Measurements from ENCODE around the gene OR2T33. TPM values are rescaled to one million over a fixed set of nuclear protein-coding genes. Genes with fewer than 3 reads are reported as not detected.
"Not testable (repeated sequence)": the region's sequence is repeated elsewhere in the genome, so short reads cannot be mapped to it uniquely, and the experiment has no call there.

Gene OR2T33, protein sequence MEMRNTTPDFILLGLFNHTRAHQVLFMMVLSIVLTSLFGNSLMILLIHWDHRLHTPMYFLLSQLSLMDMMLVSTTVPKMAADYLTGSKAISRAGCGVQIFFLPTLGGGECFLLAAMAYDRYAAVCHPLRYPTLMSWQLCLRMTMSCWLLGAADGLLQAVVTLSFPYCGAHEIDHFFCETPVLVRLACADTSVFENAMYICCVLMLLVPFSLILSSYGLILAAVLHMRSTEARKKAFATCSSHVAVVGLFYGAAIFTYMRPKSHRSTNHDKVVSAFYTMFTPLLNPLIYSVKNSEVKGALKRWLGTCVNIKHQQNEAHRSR
- 2.6 TPM for total RNA-seq (ENCODE audit: insufficient read depth, low replicate concordance)

DNA sequence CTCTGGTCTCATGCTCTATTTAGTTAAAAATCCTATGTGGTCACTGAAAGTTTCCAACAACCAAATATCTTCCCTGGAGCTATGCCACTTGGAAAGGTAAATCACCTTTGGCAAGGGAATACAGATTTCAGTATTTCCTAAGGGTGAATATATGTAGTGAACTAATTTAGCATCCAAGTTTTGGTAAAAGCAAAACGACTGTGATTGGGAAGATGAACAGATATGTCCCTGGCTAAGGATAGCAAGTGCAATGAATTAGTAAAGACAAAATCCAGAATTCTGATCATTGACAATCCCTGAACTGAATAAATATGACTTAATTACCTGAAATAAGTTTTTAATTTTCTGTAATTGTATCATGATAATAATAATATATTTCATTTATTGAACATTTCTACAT is at the start of gene OR2T33:
Gene OR2T33 (minus strand): TSS at position 101 of the 400 bp plus-strand sequence. CDS start 4,162 bp downstream, outside the sequence.
- no peak for DNase-seq (ENCODE audit: low spot score)

DNA sequence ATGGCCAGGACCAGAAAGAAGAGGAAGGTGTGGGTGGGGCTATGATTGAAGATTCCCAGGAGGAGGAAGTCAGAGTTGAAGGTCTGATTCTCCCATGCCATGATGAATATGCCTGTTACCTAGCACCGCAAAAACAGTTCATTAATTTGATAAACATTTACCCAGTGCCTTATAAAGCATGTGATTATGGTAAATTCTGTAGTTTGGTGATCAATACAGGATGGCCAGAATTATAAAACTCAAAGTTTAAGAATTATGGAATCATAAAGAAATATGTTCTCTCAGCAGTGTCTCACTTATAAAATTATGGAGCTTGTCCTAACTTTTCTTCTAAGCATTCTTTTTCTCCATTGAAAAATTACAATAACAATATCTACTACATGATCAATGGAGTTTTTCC is 46.7 kb upstream of the OR2T33 start, which contains the start of gene OR2M7:
Gene OR2M7 (minus strand): TSS at position 101 of the 400 bp plus-strand sequence. CDS start 0 bp downstream, at position 101.
- DNase-seq (ENCODE audit: low spot score): no peak

GRCh38 chr1:248316796-248317195 is 39.0 kb upstream of the OR2T33 start:
- DNase-seq (ENCODE audit: low spot score): no peak

DNA sequence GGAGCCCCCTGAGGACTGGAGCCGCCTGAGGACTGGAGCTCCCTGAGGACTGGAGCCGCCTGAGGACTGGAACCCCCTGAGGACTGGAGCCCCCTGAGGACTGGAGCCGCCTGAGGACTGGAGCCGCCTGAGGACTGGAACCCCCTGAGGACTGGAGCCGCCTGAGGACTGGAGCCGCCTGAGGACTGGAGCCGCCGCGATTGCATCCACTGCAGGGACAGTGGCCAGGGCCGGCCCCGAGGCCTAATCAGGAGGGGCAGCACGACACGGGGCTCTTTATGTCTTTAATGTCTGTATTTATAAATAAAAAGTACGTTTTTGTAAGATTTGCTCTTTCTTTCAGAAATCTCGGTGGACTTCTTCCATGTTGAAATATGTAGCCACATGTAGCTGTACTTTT is 29.0 kb upstream of the OR2T33 start:
- DNase-seq (ENCODE audit: low spot score): not testable (repeated sequence)

GRCh38 chr1:248306103-248306502 is 28.3 kb upstream of the OR2T33 start:
- DNase-seq (ENCODE audit: low spot score): no peak

DNA sequence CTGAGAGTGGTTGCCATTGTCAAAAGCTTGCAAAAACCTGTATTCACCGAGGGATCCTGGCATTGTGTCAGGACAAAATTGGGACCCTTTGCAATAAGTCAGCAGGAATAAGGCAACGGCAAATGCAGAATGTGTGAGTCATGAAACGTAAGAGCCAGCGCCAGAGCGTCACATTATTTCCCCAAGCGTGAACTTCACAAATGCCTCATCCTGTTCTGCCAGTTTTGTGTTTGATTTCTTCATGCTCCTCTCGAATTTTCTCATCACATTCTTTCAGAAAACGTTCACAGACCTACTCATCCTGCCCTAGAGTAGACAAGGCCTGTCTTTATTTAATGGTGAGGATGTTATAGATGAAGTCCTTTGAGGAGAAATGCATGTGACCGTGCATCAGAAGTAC is 27.9 kb upstream of the OR2T33 start:
- DNase-seq (ENCODE audit: low spot score): not testable (repeated sequence)

DNA sequence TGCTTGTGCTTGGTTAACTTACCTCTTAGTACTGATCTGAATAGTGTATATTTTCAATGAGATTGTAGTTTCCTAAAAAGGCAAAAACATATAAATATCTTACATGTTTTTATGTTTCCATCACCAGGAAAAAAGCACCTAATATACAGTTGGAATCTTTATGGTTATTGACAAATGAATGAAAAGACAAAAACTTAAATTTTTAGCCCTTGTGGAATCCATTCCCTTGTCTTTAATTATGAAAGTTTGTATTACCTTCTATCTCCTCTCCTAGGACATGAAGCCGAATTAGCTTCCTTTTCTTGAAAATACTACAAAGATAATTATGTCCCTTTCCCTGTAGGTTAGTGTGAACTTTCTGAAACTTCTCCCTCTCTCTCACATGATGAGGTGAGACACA is 25.5 kb upstream of the OR2T33 start, which contains the start of gene OR2T12:
Gene OR2T12 (minus strand): TSS at position 101 of the 400 bp plus-strand sequence. CDS start 7,846 bp downstream, outside the sequence.
- DNase-seq (ENCODE audit: low spot score): no peak

DNA sequence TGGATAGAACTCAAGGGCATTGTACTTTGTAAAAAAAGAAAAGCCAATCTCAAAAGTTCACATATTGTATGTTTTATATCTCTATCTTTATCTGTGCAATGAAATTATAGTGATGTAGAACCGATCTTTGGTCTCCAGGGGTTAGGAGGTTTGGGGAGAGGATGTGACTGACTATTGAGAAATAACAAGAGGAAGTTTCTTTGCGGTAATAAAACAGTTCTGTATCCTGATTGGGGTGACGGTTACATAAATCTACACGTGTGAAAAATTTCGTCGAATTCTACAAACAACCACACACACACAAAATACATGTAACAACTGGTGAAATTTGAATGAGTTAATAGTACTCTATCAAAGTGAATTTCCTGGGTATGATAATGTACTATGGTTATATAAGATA is 10.6 kb upstream of the OR2T33 start:
- no peak for DNase-seq (ENCODE audit: low spot score)

GRCh38 chr1:248273225-248273624 is 4.6 kb downstream of the OR2T33 start:
- not testable (repeated sequence) for DNase-seq (ENCODE audit: low spot score)

GRCh38 chr1:248268178-248268577 is 9.6 kb downstream of the OR2T33 start:
- no peak for DNase-seq (ENCODE audit: low spot score)

DNA sequence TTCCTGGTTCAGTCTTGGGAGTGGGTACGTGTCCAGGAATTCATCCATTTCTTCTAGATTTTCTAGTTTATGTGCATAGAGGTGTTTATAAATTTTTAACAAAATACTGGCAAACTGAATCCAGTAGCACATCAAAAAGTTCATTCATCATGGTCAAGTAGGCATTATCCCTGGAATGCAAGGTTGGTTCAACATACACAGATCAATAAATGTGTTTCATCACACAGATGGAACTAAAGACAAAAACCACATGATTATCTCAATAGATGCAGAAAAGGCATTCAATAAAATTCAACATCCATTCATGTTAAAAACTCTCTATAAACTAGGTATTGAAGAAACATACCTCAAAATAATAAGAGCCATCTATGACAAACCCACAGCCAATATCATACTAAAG is 18.5 kb downstream of the OR2T33 start:
- DNase-seq (ENCODE audit: low spot score): not testable (repeated sequence)

DNA sequence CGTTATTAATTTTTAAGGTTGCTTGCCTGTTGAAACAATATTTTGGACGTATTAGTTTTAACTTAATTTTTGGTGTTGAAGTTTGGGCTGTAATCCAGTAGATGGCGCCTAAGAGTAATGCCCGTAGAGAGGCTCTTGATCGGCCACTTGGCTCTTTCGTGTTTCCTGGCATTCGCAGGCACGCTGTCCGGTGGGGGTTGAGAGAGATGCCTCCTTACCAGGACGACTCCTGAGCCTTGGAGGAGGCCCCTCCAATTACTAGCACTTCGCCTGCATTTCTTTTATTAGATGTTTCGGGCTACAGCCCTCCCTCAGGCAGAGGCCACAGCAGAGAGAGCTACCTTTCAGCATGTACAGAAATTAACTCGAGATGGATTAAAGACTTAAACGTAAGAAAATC is 34.6 kb downstream of the OR2T33 start:
- no peak for DNase-seq (ENCODE audit: low spot score)

- no peak for DNase-seq (ENCODE audit: low spot score)
These were observed 38.3 kb downstream of the OR2T33 start for GRCh38 chr1:248239478-248239877.

- DNase-seq (ENCODE audit: low spot score): no peak
These were observed 46.7 kb downstream of the OR2T33 start, which contains the start of gene OR2M4 for GRCh38 chr1:248231117-248231516. Gene OR2M4 (plus strand): TSS chr1:248231417. CDS start chr1:248238929, 7,512 bp downstream.

DNA sequence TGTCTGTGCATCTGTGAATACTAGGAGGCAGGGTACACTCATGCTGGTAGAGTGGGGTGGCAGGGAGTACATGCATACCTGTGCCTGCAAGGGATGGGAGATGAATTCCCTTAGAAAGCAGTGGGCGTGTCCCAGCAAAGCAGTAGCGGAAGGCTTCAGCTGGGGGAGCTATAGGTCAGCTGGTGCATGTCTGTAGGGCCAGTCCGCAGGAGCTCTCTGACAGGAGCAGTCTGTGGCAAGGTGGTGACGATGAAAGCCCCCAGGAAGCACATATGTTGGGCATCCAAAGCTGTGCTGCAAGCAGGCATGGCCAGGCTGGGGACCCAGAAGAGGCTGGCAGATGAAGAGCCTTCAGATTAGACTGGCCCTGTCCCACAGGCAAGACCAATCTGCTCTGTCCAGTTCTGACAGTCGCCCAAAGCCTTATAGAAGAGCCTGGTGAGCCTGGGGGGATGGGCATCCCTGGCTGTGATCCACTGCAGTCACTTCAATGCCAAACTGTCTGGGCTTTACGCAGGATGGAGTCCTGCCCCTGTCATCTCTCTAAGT is 48.3 kb downstream of the OR2T33 start:
- DNase-seq (ENCODE audit: low spot score): no peak

DNA sequence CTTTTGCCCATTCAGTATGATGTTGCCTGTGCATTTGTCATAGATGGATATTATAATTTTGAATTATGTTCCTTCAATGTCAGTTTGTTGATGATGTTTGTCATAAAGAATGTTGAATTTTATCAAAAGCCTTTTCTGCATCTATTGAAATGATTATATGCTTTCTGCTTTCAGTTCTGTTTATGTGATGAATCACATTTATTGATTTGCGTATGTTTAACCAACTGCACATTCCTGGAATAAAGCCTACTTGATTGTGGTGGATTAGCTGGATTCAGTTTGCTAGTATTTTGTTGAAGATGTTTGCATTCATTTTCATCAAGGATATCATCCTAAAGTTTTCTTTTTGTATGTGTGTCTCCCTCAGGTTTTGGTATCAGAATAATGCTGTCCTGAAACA is 52.2 kb downstream of the OR2T33 start:
- DNase-seq (ENCODE audit: low spot score): no peak

Other genes with a start within 250 kb of the OR2T33 start
- 8.9 TPM for gene OR2L2, start 247.9 kb downstream of the OR2T33 start, total RNA-seq (ENCODE audit: insufficient read depth, low replicate concordance)
- gene OR2L3, start 231.1 kb downstream of the OR2T33 start, total RNA-seq (ENCODE audit: insufficient read depth, low replicate concordance): 3.6 TPM
- 3.1 TPM for gene OR2L13, start 182.8 kb downstream of the OR2T33 start, total RNA-seq (ENCODE audit: insufficient read depth, low replicate concordance)
- gene OR2M5, start 132.8 kb downstream of the OR2T33 start, total RNA-seq (ENCODE audit: insufficient read depth, low replicate concordance): 3.6 TPM
- gene OR2M2, start 103.2 kb downstream of the OR2T33 start, total RNA-seq (ENCODE audit: insufficient read depth, low replicate concordance): 4.8 TPM
- 1.2 TPM for gene OR2M3, start 80.7 kb downstream of the OR2T33 start, total RNA-seq (ENCODE audit: insufficient read depth, low replicate concordance)
- gene OR2M4, start 46.6 kb downstream of the OR2T33 start, total RNA-seq (ENCODE audit: insufficient read depth, low replicate concordance): 5.5 TPM
- 6.7 TPM for gene OR2T12, start 25.4 kb upstream of the OR2T33 start, total RNA-seq (ENCODE audit: insufficient read depth, low replicate concordance)
- gene OR2M7, start 46.6 kb upstream of the OR2T33 start, total RNA-seq (ENCODE audit: insufficient read depth, low replicate concordance): 3.4 TPM
- gene OR14C36, start 70.8 kb upstream of the OR2T33 start, total RNA-seq (ENCODE audit: insufficient read depth, low replicate concordance): not detected
- gene OR2T4, start 83.7 kb upstream of the OR2T33 start, total RNA-seq (ENCODE audit: insufficient read depth, low replicate concordance): not detected
- gene OR2T6, start 97.8 kb upstream of the OR2T33 start, total RNA-seq (ENCODE audit: insufficient read depth, low replicate concordance): 1.9 TPM
- gene OR2T1, start 125.1 kb upstream of the OR2T33 start, total RNA-seq (ENCODE audit: insufficient read depth, low replicate concordance): 1.4 TPM
- not detected for gene OR2T2, start 167.7 kb upstream of the OR2T33 start, total RNA-seq (ENCODE audit: insufficient read depth, low replicate concordance)
- gene OR2T3, start 195.4 kb upstream of the OR2T33 start, total RNA-seq (ENCODE audit: insufficient read depth, low replicate concordance): not detected
- gene OR2T5, start 210.6 kb upstream of the OR2T33 start, total RNA-seq (ENCODE audit: insufficient read depth, low replicate concordance): not detected
- gene OR2G6, start 230.1 kb upstream of the OR2T33 start, total RNA-seq (ENCODE audit: insufficient read depth, low replicate concordance): 2.2 TPM

Measured in umbilical cord (tissue), 2 donors.